Middle frontal gyrus (tissue), 1 donor: Measurements from ENCODE around the gene ADAMTS6.

Experiments used
- DNase-seq: peaks from one replicate; pipeline ENCODE4 v3.0.0-alpha.2; 2015; ENCODE audit warnings: low spot score; ENCODE audit errors: extremely low spot score

ADAMTS6 gene

DNA sequence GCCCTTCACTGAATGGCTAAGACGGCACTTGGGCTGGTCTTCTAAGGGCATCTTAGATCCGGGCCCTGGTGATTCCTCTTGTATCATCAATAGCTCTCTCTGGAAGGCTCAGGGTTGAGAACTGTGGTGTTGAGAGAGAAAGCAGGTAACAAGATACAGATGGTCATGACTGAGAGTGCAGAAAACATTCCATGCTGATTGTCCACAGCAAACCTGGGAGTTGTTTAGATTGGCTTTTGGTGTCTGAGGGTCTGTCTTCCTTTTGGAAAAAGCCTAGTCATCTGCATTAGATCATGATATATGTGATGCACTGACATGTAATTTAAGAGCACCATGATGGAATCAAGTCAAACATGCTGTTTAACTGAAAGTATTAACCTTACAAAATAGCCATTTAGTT, 331.9 kb downstream of the ADAMTS6 start:
- no peak for DNase-seq

DNA sequence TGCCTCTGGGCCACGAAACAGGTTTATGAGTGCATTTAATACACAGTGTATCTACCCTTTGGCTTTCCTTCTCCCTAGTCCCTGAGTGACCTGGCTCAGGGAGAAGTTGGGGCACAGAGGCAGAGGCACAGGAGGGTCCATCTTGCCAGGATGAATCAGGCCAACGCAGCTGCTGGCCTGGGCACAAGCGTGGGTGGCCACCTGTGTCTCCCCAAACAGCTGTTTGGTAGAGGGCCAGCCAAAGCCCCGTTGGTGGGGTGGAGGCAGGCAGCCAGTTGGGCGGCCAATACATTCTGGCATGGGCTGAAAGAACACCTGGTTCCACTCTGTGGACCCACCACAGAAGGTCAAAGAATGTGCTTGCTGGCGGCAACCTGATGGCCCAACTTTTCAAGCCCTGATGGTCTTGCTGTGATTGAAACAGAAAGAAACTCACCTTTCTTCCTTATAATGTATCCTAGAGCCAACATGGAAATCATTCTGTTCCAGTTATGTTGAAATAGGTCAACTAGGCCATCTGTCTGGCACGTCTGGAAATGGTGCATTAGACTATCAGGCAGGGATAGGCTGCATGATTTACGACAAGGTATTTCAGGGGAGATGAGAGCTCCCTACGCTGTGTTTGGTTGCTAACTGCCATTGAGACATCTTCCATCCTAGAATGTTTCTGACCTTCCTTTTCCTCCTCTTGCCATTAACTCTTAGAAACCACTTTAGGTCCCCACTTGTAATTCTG, 337.4 kb downstream of the ADAMTS6 start:
- no peak for DNase-seq

DNA sequence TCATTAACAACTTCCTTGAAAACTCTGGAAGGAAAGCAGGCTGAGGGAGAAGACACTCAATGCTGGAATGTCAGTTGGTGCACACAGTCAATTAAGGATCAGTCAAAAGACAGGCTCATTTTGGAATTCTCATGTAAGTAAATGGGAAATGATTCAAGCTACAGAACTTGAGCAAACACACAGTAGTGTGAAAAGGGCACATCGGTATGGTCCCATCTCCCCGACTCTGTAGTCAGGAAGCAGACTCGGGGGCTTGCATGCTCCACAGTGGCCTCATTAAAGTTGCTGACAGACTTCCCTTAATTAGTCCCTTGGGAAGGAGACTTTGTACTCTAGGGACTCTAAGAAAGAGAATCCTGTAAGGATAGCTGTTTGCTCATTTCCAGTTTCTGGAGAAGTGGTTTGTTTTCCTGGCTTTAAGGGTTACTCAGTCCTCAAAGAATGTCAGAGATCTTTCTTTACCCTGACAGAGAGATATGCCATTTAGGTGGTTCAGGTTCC, 339.2 kb downstream of the ADAMTS6 start:
- no peak for DNase-seq

DNA sequence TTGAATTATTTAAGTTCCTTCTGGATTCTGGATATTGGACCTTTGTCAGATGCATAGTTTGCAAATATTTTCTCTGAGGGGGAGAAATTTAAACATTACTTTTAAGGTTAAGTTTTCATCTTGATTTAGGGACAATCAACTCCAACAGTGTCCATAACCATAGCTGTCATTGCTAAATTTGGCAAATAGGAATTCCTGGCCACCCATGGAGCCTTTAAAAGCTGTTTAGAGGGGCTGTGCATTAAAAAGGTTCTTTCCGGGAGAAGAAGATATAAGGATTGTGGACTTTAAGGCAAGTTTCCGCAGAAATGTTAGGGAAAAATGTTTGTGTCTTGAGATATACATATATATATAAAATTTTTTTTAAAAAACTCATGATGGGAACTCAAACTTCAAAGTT, 339.7 kb downstream of the ADAMTS6 start:
- DNase-seq, result no peak

DNA sequence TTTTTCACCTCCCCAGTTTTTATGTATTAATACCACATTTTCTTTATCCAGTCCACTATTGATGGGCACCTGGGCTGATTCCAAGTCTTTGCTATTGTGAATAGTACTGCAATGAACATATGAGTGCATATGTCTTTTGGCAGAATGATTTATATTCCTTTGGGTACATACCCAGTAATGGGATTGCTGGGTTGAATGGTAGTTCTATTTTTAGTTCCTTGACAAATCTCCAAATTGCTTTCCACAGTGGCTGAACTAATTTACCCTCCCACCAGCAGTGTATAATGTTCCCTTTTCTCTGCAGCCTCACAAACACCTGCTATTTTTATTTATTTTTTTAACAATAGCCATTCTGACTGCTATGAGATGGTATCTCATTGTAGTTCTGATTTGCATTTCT, 340.2 kb downstream of the ADAMTS6 start:
- DNase-seq, result no peak

DNA sequence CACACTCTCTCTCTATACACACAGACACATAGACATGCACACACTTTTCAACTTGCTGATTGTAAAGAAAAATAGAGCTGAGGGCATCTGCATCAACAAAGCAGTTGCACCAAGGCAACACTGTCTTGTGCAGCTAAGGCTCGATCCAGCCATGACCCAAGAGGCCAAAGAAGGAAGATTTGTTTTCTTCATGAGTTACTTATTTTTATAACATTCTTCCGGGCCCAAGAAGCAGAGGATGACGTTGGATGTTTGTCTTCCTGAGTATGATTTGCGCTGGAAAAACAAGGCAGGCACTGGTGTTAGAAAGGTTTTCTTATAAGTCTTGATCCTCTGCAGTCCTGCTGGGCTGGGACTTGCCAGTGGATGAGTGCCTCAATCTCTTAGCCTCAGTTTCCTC, 344.1 kb downstream of the ADAMTS6 start:
- no peak for DNase-seq

DNA sequence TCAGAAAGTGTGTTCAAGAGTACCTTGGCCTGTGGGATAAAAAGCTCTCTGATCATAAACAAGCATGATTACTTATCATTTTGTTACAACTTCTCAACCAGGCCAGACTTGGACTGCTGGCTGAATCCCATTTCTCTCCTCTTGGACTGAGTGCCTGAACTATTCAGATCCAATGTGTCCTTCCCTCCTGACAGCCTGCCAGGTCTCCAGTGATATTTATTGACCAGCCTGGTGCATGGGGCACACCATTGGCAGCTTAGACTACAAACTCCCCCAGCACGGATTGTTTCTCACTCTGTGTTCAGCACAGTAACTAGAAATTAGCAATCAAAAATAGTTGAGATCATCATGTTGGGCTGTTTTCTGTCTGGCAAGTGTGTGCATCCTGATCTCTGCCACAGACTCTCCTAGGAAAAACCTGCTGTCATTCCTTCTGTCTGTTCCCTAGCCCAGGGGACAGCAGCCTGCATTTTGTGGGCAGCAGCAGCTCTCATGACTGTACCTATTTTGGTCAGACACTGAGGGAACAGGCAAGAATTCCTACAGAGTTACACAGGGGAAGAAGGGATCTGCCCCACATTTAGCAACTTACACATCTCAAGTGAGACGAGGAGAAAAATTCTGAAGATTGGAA, 348.1 kb downstream of the ADAMTS6 start:
- DNase-seq, result no peak

DNA sequence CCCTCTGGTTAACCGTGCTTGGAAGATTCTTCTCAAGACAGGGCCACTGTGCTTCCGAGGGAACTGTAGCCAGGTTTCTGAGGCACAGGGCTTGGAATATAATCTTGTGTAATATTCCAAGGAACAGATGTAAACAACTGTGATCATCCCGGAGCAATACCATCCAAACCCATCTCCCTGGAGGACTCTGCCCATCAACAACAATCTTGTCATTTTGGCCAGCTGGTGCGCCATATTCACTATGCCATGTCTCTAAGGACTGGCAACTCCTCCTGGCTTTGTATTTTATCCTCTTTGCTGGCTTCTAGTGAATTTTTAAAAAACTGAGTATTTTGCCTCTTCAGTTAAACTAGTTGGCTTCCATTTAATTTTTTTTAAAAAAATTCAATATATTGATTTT, 349.3 kb downstream of the ADAMTS6 start:
- DNase-seq, result no peak

DNA sequence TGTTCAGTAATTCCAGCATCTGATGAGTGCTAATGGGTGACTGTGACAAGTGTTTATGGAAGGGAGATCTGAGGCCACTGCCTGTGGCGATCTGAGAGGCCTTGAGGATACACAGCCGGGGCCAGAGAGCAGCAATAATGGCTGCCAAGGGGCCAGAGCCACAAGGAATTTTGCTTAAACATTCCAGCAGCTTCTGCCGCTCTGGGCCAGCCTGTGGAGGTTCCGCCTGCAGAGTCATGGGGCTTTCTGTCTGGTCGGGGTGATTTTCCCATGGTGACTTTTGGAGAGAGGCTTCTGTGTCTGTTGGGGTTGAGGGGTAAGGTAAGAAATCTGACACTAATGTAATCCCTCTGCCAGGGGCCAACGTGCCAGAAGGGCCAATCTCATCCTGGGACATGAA, 353.5 kb downstream of the ADAMTS6 start:
- DNase-seq, result no peak

DNA sequence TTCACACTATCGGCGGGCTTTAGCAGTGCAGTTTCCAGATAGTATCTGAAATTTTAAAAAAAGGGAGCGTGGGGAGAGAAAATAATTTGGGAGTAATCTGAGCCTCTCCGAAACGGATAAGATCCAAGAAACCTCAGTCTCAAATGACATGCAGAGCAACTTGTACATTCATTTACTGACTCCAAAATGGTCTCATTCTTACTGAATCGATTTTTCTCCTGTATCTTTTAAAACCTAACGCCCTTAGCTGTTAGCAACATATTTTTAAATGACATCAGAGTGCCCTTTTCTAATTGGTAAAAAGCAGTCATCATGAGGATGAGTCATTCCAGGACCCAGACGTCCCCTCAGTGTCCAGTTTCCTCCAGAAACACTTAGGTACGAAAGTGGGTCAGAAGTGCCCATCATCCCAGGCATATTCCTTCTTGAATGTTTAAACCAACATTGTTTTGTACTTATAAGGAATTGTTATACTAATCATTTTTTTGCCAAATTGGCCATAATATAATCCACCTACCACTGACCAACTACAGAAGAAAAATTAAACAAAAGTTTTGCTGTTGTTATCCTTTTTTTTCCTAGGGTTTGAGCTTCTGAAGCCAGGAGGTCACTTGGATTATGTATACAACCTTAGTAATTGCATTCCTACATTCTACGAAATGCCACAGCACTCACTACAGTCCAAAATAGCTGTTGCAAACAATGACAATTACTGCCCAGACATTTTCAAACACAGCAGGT, 354.4 kb downstream of the ADAMTS6 start:
- no peak for DNase-seq

DNA sequence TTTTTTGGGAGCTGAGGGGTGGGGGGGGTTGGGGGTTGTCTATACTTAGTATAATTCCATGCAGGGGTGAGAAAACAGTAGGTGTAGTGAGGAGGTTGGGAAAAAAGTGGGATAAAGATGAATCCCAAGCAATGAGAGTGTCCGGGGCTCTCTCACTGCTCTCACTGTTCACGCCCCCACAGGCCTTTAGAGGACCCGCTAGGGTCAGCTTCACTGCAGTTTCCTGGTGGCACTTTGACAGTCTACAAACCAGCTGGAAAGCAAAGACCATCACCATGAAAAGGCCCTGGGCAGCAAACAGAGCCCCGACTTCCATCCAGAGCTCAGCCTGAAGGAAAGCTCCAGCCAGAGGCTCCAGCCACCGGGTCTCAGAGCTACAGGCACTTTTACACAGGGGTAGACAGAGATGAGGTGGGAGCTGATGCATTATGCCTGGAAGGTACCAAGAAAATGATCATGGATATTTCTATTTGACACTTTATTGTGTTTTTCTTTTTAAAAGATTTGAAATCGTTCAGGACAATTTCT, 355.1 kb downstream of the ADAMTS6 start:
- DNase-seq, result no peak

DNA sequence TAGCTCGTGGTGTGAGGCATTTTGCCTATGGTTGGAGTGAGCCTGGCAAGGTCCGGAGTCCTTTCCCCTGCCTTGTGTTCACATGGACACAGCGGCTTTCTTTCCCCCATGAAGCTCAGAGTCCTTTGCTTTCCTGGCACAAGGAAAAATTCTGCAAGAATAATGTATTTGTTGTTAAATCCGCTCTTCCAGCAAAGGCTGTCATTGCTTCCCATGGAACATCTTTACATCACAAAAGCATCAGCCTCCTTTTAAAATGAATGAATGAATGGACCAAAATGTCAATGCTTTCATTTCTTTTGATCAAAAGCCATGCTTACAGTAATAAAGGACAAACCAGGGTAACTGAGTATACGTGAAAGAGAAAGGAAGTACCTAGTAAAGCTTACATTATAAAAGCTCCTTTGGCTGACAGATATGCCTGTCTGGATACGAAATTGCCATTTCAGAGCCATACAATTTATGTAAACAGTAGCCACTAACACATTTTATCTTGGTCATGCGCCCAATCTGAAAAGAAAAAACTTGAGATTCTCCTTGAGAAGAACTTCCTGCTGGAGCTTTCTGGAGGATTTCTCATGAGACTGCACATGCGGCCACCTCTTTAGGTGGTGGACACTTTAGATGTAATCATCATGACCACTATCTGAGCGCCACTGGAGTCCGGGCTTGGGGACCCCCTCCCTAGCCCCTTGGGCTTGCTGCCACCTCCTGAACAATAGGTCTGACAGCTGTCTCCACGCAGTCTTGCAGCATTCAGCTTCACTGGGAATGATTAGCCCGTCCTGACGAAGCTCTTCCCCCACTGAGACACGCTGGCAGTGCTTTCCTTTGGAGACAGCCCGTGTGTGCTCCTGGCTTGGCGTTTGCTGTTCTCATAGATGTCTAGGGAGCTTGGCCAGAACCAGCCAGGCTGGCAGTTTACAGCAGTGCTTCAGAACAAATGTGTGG, 355.9 kb downstream of the ADAMTS6 start:
- peak; percentile 27 for DNase-seq

DNA sequence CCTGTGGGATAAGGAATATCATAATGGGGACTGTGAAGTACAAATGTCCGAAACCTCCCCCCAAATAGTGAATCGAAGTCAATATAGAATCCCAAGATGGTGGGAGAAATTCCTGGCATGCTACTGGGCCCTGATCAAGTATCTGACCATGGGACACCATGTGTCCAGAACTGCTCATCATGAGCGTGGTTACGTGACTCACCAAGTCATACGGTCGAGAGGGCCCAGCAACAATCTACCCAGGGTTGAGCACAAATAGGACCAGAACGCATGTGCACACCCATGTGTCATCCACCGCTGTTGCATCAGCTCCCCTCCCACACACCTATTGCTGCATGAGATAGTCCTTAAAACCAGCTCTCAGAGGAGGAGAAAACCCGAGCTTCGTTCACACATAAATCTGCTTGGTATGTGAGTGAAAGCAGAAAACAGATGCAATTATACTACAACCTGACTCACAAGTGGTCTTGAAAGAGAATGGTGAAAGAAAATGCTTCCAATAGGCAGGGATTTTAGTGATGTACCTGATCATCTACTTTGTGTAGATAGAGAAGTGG, 359.8 kb downstream of the ADAMTS6 start:
- no peak for DNase-seq

DNA sequence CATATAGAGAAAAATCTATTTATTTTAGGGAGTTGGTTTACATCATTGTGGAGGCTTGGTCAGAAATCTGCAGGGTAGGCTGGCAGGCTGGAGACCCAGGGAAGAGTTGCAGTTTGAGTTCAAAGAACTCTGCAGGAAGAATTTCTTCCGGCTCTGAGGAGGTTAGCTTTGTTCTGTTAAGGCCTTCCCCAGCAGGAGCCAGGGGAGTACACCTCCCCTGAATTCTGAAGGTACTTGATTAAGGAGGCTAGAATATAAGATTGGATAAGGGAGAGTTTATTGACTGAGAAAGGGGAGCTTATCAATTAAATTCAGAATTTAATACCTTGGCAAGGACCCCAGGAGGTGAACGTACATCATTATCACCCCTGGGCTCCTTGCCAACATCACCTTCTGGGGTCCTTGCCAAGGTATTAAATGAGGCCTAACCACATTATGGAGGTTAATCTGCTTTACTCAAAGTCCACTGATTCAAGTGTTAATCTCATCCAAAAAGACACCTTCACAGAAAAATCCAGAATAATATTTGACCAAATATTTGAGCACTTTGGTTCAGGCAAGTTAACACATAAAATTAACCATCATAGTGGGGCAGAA, 361.3 kb downstream of the ADAMTS6 start:
- DNase-seq, result no peak

DNA sequence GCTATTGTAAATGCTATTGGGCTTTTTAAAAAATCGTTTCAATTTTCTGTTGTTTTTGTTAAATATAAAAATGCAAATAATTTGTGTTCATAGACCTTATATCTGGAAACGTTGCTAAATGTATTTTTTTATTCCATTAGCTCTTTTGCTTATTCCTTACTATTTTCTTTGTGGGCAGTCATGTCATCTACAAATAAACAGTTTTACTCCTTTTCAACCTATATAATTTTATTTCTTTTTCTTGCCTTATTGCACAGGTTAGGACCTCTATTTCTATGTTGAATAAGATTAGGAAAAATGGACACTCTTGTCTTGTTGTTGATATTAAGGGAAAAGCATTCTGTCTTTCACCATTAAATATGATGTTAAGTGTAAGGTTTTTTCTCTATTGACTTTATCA, 364.2 kb downstream of the ADAMTS6 start:
- no peak for DNase-seq

DNA sequence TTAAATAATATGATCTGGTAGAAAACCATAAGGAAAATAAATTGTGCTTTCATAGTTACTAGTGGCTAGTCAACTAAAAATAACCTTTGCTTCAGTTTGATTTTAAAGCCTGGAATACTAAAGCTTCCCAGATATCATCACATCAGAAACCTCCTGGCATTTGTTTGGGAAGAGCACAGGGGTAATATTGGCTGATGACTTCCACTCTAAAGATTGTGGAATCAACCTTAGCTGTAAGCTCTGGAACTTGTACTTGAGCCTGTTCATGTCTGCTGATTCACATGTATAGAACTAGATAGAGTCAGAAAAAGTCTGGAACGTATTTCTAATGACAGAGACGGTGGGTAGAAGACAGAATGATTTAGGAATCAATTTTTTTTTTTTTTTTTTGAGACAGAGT, 367.9 kb downstream of the ADAMTS6 start:
- DNase-seq, result no peak

DNA sequence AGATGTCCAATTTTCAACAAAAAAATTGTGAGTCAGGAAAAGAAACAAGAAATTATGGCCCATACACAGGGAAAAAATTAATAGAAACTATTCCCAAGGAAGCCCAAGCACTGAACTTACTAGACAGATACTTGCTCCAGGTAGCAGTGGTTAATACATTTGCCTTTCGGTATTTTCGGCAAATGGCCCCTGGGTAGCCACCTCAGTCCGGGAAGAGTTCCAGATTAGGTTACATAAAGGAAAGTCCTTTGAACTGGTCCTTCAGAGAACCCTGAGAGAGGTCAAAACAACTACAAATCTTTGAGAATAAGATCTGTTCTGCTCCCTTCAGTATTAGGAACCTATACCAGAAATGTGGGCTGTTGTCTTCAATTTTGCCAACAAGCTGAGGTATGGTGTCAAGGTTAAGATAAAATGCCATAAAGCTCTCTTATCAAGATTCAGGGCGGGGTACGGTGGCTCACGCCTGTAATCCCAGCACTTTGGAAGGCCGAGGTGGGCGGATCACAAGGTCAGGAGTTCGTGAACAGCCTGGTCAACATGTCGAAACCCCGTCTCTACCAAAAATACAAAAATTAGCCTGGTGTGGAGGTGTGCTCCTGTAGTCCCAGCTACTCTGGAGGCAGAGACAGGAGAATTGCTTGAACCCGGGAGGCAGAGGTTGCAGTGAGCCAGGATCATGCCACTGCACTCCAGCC, 369.6 kb downstream of the ADAMTS6 start:
- no peak for DNase-seq

DNA sequence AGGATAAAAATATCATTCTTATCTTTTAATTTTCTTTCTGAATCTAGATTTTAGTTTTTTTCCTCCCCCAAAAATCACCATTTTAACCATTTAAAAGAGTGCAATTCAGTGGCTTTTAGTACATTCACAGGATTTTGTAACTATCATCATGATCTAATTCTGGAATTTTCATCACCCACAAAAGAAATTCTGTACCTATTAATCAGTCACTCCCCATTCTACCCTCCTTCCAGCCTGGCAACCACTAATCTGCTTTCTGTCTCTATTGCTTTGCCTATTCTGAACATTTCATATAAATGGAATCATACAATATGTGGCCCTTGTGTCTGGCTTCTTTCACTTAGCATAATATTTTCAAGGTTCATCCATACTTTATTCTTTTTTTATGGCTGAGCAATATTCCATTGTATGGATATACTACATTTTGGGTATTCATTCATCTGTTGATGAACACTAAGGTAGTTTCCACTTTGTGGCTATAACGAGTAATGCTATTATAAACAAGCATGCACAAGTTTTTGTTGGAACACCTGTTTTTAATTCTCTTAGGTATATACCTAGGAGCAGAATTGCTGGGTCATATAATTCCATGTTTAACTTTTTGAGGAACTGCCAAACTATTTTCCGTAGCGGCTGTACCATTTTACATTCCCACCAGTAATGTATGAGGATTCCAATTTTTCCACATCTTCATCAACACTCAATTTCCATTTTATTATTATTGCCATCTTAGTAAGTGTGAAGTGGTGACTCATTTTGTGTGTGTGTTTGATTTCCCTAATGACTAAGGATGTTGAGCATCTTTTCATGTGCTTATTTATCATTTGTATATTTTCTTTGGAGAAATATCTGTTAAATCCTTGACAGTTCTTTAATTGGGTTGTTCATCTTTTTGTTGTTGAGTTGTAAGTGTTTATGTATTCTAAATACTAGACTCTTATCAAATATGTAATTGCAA, 372.7 kb downstream of the ADAMTS6 start:
- DNase-seq, result no peak

DNA sequence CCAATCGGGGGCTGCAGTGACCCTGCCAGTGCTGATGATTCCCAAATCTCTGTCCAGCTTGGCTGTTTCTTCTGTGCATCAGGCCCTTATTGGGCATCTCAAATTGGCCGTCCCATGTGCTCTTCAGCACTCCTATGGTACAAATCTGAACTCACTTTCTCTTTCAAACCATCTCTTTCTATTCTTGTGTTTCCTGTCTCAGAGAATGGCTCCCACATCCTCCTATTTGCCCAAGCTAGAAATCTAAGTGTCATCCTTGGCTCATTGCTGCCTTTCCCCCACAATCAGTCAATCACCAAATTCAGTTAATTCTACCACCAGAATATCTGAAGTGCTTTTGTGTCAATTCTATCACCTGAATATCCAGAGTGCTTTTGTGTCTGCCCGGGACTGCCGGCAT, 376.4 kb downstream of the ADAMTS6 start:
- DNase-seq, result no peak
